Stimulated activated CD4-positive, alpha-beta T cell treated with anti-CD3 and anti-CD28 coated beads, Interleukin-12 subunit alpha, Interleukin-12 subunit beta, amount 100 ng/mL, for 4 hours (primary cell): ENCODE measurements around the gene THY1.

Experiments used
- DNase-seq: peaks from one replicate; pipeline ENCODE4 v3.0.0-alpha.2; 2020

THY1 gene

GRCh38 chr11:119367661-119368120 lies 55.3 kb downstream of the THY1 start:
- DNase-seq = no peak
